ENCODE data around the gene CAST.

DNA sequence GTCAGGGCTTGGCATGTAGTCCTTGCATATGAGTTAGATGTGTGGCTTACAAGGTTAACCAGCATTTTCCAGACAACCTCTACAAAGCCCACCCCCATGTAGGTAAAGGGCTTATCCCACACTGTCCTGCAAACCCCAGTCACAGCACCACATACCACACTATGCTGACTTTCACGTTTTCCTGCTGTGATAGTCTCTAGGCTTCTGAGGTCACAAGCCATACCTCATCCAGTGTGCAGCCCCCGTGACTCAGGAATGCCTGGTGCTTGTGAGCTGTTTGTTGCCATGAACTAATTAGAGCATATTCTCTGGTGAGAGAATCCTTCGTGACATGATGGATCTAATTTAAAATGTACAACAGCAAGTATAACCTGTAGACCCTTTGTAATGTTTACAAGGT, 94.8 kb downstream of the CAST start:
- TF ChIP-seq, protein P1, sequence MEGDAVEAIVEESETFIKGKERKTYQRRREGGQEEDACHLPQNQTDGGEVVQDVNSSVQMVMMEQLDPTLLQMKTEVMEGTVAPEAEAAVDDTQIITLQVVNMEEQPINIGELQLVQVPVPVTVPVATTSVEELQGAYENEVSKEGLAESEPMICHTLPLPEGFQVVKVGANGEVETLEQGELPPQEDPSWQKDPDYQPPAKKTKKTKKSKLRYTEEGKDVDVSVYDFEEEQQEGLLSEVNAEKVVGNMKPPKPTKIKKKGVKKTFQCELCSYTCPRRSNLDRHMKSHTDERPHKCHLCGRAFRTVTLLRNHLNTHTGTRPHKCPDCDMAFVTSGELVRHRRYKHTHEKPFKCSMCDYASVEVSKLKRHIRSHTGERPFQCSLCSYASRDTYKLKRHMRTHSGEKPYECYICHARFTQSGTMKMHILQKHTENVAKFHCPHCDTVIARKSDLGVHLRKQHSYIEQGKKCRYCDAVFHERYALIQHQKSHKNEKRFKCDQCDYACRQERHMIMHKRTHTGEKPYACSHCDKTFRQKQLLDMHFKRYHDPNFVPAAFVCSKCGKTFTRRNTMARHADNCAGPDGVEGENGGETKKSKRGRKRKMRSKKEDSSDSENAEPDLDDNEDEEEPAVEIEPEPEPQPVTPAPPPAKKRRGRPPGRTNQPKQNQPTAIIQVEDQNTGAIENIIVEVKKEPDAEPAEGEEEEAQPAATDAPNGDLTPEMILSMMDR (IDR thresholded peaks at IDR 0.05 in 8 of 11, conservative IDR thresholded peaks at IDR 0.05 in 3 of 11): no peak
- TF ChIP-seq POLR2A (IDR thresholded peaks at IDR 0.05) (no peak), POLR2AphosphoS5 (IDR thresholded peaks at IDR 0.05) (no peak)

Measured in spleen (tissue), 7 donors.